Right renal cortex interstitium (tissue), 3 donors: Measurements from ENCODE around the gene TXNRD1. TPM values are rescaled to one million over a fixed set of nuclear protein-coding genes. Genes with fewer than 3 reads are reported as not detected.
A peak's percentile ranks its signal among the peaks of the same experiment; 100 is the strongest.

Experiments used
- DNase-seq, 3 donors: peaks; one replicate each; pipeline ENCODE4 v3.0.0-alpha.2; 2013; ENCODE audit warnings: low read depth in 3 of 3, low spot score in 2 of 3
- polyA plus RNA-seq, 3 donors: library from polyadenylated mRNA; unstranded; fragments of 120-200 nt; gene quantifications; one replicate each; pipeline ENCODE4 v1.2.1, GENCODE V29; 2013; ENCODE audit not compliant: insufficient read length in 3 of 3

TXNRD1 gene
- polyA plus RNA-seq, 3 donors = 70.1 to 72.2 (median 71.8) TPM

GRCh38 chr12:104345234-104346066 lies 129.9 kb downstream of the TXNRD1 start:
- no peak for DNase-seq

- no peak for DNase-seq
These were observed 131.9 kb downstream of the TXNRD1 start for GRCh38 chr12:104347374-104348075.

- no peak for DNase-seq
These were observed 132.9 kb downstream of the TXNRD1 start for GRCh38 chr12:104348283-104348993.

- DNase-seq = no peak
These were observed 133.5 kb downstream of the TXNRD1 start for GRCh38 chr12:104348994-104349494.

- DNase-seq = no peak
These were observed 134.9 kb downstream of the TXNRD1 start for GRCh38 chr12:104350211-104351056.

GRCh38 chr12:104351057-104351983 lies 135.7 kb downstream of the TXNRD1 start:
- DNase-seq = no peak

GRCh38 chr12:104352106-104352713 lies 136.6 kb downstream of the TXNRD1 start:
- no peak for DNase-seq

GRCh38 chr12:104353012-104353981 lies 137.7 kb downstream of the TXNRD1 start:
- no peak for DNase-seq

GRCh38 chr12:104354167-104354867 lies 138.7 kb downstream of the TXNRD1 start:
- no peak for DNase-seq

- no peak for DNase-seq
These were observed 139.4 kb downstream of the TXNRD1 start for GRCh38 chr12:104354868-104355570.

GRCh38 chr12:104355630-104356029 lies 140.1 kb downstream of the TXNRD1 start:
- DNase-seq = no peak

GRCh38 chr12:104356231-104357115 lies 140.9 kb downstream of the TXNRD1 start:
- no peak for DNase-seq

GRCh38 chr12:104357421-104357952 lies 141.9 kb downstream of the TXNRD1 start:
- no peak for DNase-seq

GRCh38 chr12:104358353-104359003 lies 142.9 kb downstream of the TXNRD1 start:
- DNase-seq = peak in 1 of 3 donors; percentile 8

- DNase-seq = no peak
These were observed 143.6 kb downstream of the TXNRD1 start for GRCh38 chr12:104359216-104359615.
